GM20431 (cell line): Measurements from ENCODE around the gene SNX18.
"Not testable (repeated sequence)": the region's sequence is repeated elsewhere in the genome, so short reads cannot be mapped to it uniquely, and the experiment has no call there.

ENCODE experiments used
- in situ Hi-C: fragments of 300-500 bp; cut with MseI, MboI; formaldehyde crosslinking; loops from one replicate; pipeline ENCODE4 v1.15.0; 2020; ENCODE audit warnings: low sequenced_read_pairs; ENCODE audit not compliant: unreplicated experiment

Gene SNX18

GRCh38 chr5:54536861-54537260 is 19.3 kb downstream of the SNX18 start:
- in situ Hi-C loops, result not testable (repeated sequence)

GRCh38 chr5:54537725-54538124 is 20.2 kb downstream of the SNX18 start:
- in situ Hi-C loops, result no loop called here

GRCh38 chr5:54538156-54538555 is 20.6 kb downstream of the SNX18 start:
- in situ Hi-C loops, result no loop called here

DNA sequence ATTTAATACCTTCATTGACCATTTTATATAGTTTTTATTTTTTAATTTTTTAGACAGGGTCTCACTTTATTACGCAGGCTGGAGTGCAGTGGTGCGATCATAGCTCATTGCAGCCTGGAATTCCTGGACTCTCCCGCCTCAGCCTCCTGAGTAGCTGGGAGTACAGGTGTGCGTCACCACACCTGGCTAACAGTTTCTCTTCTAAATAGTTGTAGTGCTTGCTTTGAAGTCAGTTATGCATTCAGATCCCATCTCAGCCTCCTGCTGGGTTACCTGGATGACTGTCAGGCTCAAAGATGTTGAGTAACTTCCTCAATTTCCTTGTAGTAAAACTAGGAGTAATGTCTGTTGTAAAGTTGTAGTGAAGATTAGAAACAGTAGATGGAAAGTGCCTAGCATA is 21.4 kb downstream of the SNX18 start:
- in situ Hi-C loops, result no loop called here

DNA sequence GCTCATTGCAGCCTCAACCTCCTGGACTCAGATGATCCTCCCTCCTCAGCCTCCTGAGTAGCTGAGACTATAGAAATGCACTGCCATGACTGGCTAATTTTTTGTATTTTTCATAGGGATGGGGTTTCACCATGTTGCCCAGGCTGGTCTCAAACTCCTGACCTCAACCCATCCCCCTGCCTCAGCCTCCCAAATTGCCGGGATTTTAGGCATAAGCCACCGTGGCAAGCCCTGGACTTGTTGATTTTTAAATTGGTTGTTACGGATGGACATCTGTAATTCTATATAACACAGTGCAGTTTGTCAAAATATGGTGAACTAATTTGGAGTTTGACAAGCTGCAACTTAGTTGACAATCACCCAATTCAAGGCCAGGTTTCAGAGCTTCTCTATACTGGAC is 22.7 kb downstream of the SNX18 start:
- in situ Hi-C loops, result no loop called here

GRCh38 chr5:54541823-54542783 is 24.5 kb downstream of the SNX18 start:
- in situ Hi-C loops, result no loop called here

DNA sequence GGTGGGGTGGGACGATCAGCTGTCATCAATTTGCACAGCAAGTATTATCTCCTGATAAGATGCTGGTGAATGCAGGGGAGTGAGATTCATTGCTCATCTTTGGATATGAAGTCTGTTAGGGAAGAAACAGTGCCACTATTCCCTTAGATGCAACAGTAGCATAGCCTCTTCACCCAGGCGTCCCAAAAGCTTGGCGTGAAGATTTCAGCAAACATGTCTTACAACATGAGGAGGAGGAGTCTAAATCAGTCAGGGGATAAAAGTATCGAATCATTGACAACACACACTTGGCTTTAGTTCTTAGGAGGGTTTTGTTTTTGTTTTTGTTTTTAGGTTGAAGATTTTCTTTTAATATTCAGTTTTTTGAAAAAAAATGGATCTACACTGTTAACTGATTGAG is 26.5 kb downstream of the SNX18 start:
- in situ Hi-C loops, result no loop called here

DNA sequence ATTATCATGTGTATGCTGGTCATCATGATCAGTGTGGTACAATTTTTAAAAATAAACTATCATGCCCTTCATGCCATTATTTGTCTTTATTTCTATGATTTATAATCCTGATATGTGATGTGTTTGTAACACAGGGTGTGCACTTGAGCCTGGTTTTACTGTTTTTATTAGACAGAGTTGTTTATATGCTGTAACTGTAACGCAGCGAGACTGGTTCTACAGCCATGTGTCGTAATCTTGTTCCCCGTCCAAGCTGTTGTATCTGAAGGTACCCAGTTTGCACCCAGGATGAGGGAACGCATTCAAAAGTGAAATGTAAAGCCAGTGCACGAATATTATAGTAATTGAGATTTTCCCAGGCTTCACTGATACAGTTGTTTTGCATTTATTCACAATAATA is 28.2 kb downstream of the SNX18 start:
- in situ Hi-C loops, result no loop called here

GRCh38 chr5:54547711-54548250 is 30.2 kb downstream of the SNX18 start:
- in situ Hi-C loops, result no loop called here

- in situ Hi-C loops, result no loop called here
Measured at GRCh38 chr5:54548565-54548964, 31.0 kb downstream of the SNX18 start.

- in situ Hi-C loops, result no loop called here
Measured at GRCh38 chr5:54551292-54551691, 33.7 kb downstream of the SNX18 start.

GRCh38 chr5:54551926-54552325 is 34.4 kb downstream of the SNX18 start:
- in situ Hi-C loops, result no loop called here

GRCh38 chr5:54552446-54552845 is 34.9 kb downstream of the SNX18 start:
- in situ Hi-C loops, result no loop called here

DNA sequence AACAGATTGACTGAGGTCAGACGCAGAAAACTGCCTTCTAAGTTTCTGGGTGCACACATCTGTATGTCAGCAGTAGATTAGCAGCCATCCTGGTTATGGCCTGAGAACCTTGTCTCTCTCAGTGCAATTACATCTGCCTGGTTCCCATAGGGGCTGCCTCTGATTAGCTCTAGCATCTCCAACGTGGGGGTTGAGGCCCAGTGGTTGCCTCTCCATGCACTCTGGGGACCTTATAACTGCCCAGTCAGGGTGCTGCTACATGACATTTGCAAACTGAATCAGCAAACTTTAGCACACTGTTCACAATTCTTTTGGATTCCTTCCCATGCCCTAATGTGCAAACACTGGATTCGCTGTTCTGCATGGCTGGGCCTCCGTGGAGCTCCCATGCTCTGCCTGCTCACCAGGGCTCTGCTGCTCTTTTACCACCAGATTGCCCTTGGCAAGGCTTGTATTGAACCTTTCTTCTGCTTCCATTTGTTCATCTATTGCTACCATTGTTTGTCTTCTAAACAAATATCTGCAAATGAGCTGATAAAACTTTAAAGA is 36.2 kb downstream of the SNX18 start:
- in situ Hi-C loops, result no loop called here

- in situ Hi-C loops, result no loop called here
Measured at GRCh38 chr5:54556141-54556540, 38.6 kb downstream of the SNX18 start.

GRCh38 chr5:54558362-54558761 is 40.8 kb downstream of the SNX18 start:
- in situ Hi-C loops, result no loop called here

DNA sequence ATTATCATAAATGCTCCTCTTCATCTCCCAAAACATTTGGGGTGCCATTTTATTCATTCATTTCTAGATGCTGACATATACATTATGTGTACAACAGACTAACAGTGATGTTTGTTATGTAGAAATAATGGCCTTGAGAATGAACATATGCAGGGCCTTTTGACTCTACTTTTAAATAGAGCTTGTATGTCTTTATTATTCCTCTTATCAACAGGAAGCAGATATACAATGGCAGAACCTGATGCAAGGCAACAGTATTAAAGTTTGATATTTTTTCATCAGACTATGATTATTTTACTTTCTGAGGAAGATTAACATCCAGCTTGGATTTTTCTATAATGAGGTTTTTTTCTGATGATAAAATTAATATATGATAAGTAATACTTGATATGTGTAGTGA is 44.1 kb downstream of the SNX18 start:
- in situ Hi-C loops, result no loop called here

GRCh38 chr5:54563083-54563761 is 45.7 kb downstream of the SNX18 start:
- in situ Hi-C loops, result no loop called here

DNA sequence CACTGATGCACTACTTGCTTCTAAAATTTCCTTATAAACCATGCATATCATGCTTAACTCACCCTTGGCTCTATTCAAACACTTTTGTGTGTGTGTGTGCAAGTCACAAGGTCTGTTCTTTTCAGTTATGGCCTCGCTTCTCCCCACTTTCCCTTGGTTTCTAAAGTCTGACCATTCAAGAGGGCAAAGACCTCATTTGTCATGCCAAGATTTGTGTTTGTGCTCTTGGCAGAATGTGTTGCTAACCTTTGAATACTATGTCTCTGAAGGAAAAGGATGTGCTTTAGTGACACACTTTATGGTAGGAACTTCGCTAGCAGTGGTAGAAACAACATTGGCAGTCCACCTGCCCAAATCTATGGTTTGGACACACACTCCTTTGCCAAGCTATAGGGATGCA is 50.4 kb downstream of the SNX18 start:
- in situ Hi-C loops, result no loop called here

GRCh38 chr5:54570916-54571315 is 53.4 kb downstream of the SNX18 start:
- in situ Hi-C loops, result no loop called here

GRCh38 chr5:54571462-54571861 is 53.9 kb downstream of the SNX18 start:
- in situ Hi-C loops, result no loop called here
